Measurements from ENCODE around the gene PLEKHM3. TPM values are rescaled to one million over a fixed set of nuclear protein-coding genes. Genes with fewer than 3 reads are reported as not detected.

Gene PLEKHM3
- total and polyA plus RNA-seq, 2 experiments from 2014 or later, result 3.9 to 8.8 TPM

- ATAC-seq, result no peak
- DNase-seq (ENCODE audit: low spot score), result no peak
- H2AFZ ChIP-seq, result 0 out of 2 replicates have a peak overlapping the region, but pooled peaks have one; percentile 32
- no peaks in the 10 kb centered on the region for H3K9me3 Mint-ChIP-seq
- peaks cover 3% of the 10 kb centered on the region for H3K27me3 Mint-ChIP-seq (ENCODE audit: insufficient read depth, low read depth, poor library complexity)
- H4K20me1 ChIP-seq (replicated peaks; ENCODE audit: insufficient read depth), result no peaks in the 10 kb centered on the region
- H3K4me1 ChIP-seq (ENCODE audit: insufficient read depth), result 0 out of 2 replicates have a peak, but pooled peaks cover 3% of the 10 kb centered on the region
- peaks cover 5% of the 10 kb centered on the region; the same call in 1 of the 2 replicates for H3F3A ChIP-seq (replicated peaks; ENCODE audit: low read depth)
- no peak overlapping the region for H3K4me2 ChIP-seq
- H3K4me1 Mint-ChIP-seq, result peaks cover 5% of the 10 kb centered on the region; the same call in 2 of the 3 replicates
- no peaks in the 10 kb centered on the region for H3K36me3 ChIP-seq (ENCODE audit: insufficient read depth)
- no peak overlapping the region for H3K4me3 ChIP-seq
- TF ChIP-seq ETS1 (IDR thresholded peaks at IDR 0.05), result no peak
- TF ChIP-seq ZNF114 (CRISPR knock-in tag; IDR thresholded peaks at IDR 0.05), result no peak
- no peak for TF ChIP-seq ZNF462 (CRISPR knock-in tag; IDR thresholded peaks at IDR 0.05)
- no peak for TF ChIP-seq ZNF331 (CRISPR knock-in tag; IDR thresholded peaks at IDR 0.05; ENCODE audit: low read depth)
- no peak for TF ChIP-seq EZH2phosphoT487 (IDR thresholded peaks at IDR 0.05; ENCODE audit: unreplicated experiment)
- no peak overlapping the region for H3K27ac ChIP-seq (ENCODE audit: low read depth)
- no peaks in the 10 kb centered on the region for H3K27me3 ChIP-seq (ENCODE audit: insufficient read depth)
- no peaks in the 10 kb centered on the region for H3K9me2 ChIP-seq (ENCODE audit: insufficient read depth)
- H3K79me2 ChIP-seq (replicated peaks; ENCODE audit: insufficient read depth), result no peaks in the 10 kb centered on the region
- H3K36me3 Mint-ChIP-seq (ENCODE audit: low read depth), result no peaks in the 10 kb centered on the region
- H3K27ac Mint-ChIP-seq, result no peak overlapping the region
- no peak overlapping the region for H3K4me3 Mint-ChIP-seq
Observed at GRCh38 chr2:207819839-207820784, 205.2 kb downstream of the PLEKHM3 start.

Data from GM23338 (cell line).